NCI-H2107 (cell line): ENCODE measurements around the gene TPX2.

Source experiments
- DNase-seq: peaks from one replicate; lab custom pipeline; 2025; lab: John Stamatoyannopoulos, UW

The TPX2 gene

GRCh38 chr20:31738729-31739549, at the start of gene TPX2:
TSS of gene TPX2 (plus strand) at chr20:31739290. CDS start at chr20:31757477, 18,187 bp downstream.
- peak; percentile 88 for DNase-seq

- no peak for DNase-seq
Observed at GRCh38 chr20:31690124-31690666, 48.9 kb upstream of the TPX2 start.

- DNase-seq = no peak
Observed at GRCh38 chr20:31691646-31692275, 47.3 kb upstream of the TPX2 start.

GRCh38 chr20:31693402-31693801, 45.7 kb upstream of the TPX2 start:
- no peak for DNase-seq

- DNase-seq = no peak
Observed at GRCh38 chr20:31693987-31694661, 45.0 kb upstream of the TPX2 start.

GRCh38 chr20:31694842-31695593, 44.1 kb upstream of the TPX2 start:
- DNase-seq = no peak

GRCh38 chr20:31695849-31696804, 43.0 kb upstream of the TPX2 start:
- no peak for DNase-seq

GRCh38 chr20:31698243-31698802, 40.8 kb upstream of the TPX2 start:
- no peak for DNase-seq

- DNase-seq = no peak
Observed at GRCh38 chr20:31698803-31699718, 40.0 kb upstream of the TPX2 start.

- no peak for DNase-seq
Observed at GRCh38 chr20:31699801-31700728, 39.0 kb upstream of the TPX2 start.

GRCh38 chr20:31700747-31701146, 38.3 kb upstream of the TPX2 start:
- DNase-seq = no peak

GRCh38 chr20:31701591-31701990, 37.5 kb upstream of the TPX2 start:
- no peak for DNase-seq

- no peak for DNase-seq
Observed at GRCh38 chr20:31704225-31705119, 34.6 kb upstream of the TPX2 start.

- DNase-seq = no peak
Observed at GRCh38 chr20:31705191-31705590, 33.9 kb upstream of the TPX2 start.

- DNase-seq = no peak
Observed at GRCh38 chr20:31705598-31706597, 33.2 kb upstream of the TPX2 start.
